GM12878 (cell line): Measurements from ENCODE around the gene COX6A2. TPM values are rescaled to one million over a fixed set of nuclear protein-coding genes. Genes with fewer than 3 reads are reported as not detected.

ENCODE experiments used
- ATAC-seq: fragments of 200-7000 bp; cut with Tn5 transposase; 3 replicates; pipeline ENCODE4 v1.9.1; 2020; ENCODE audit warnings: mild to moderate bottlenecking, moderate library complexity
- BruUV-seq: library from RNA; stranded (reverse); fragments of 400-500 nt; replicated peaks from 2 replicates; lab custom pipeline; 2021; lab: Mats Ljungman, UMichigan
- CTCF ChIA-PET: fragments of 300-600 bp; sonication (Branson Sonifier 250); formaldehyde crosslinking; extraction: SDS; loops from one replicate; lab custom pipeline; 2021; ENCODE audit warnings: inconsistent platforms; lab: Yijun Ruan, JAX
- POLR2A ChIA-PET: fragments of 350-600 bp; formaldehyde crosslinking; extraction: SDS; loops from one replicate; lab custom pipeline; 2021; ENCODE audit warnings: inconsistent platforms; lab: Charles Lee
- RAD21 ChIA-PET: fragments of 300-600 bp; sonication (Branson Sonifier 250); formaldehyde crosslinking; loops from one replicate; lab custom pipeline; 2023; ENCODE audit warnings: antibody characterized with exemption; ENCODE audit not compliant: unreplicated experiment; lab: Charles Lee
- SMC1A ChIA-PET: fragments of 300-600 bp; sonication (Branson Sonifier 250); formaldehyde crosslinking; loops from one replicate; lab custom pipeline; 2023; ENCODE audit not compliant: unreplicated experiment, uncharacterized antibody; lab: Charles Lee
- DNase-seq: peaks from one replicate; pipeline ENCODE4 v3.0.0-alpha.2; 2011; ENCODE audit warnings: low read depth, low spot score
- FAIRE-seq: peaks from 3 replicates; lab custom pipeline; 2011; peaks lifted over from hg19 to GRCh38; lab: Jason Lieb, UNC
- H2AFZ ChIP-seq: 2 replicates; pipeline ENCODE4 v1.6.0; 2011; ENCODE audit warnings: low read depth, low read length, control low read depth; ENCODE audit not compliant: control insufficient read depth
- H3K27ac ChIP-seq: 2 replicates; pipeline ENCODE4 v1.5.1; 2011; ENCODE audit warnings: control low read depth; ENCODE audit not compliant: control insufficient read depth, insufficient read depth
- H3K27me3 ChIP-seq, 2 experiments: replicated peaks in 1 of 2; 2 replicates each; pipeline versions ENCODE4 v1.6.0 to v1.6.1; 2011; ENCODE audit warnings: low read length in 1 of 2; ENCODE audit not compliant: control insufficient read depth in 2 of 2, insufficient read depth in 2 of 2
- H3K36me3 ChIP-seq, 2 experiments: 2 replicates each; pipeline ENCODE4 v1.5.1; 2011; ENCODE audit warnings: low read length in 1 of 2; ENCODE audit not compliant: control insufficient read depth in 2 of 2, insufficient read depth in 2 of 2
- H3K4me1 ChIP-seq: 2 replicates; pipeline ENCODE4 v1.6.1; 2011; ENCODE audit warnings: mild to moderate bottlenecking, low read length, moderate library complexity, mixed read lengths; ENCODE audit not compliant: control insufficient read depth, insufficient read depth
- H3K4me2 ChIP-seq: 2 replicates; pipeline ENCODE4 v1.6.0; 2011; ENCODE audit warnings: control low read depth; ENCODE audit not compliant: control insufficient read depth, insufficient read depth
- H3K4me3 ChIP-seq: fragments of 200-600 bp; sonication (generic); 2 replicates; pipeline ENCODE4 v1.5.1; 2016
- H3K79me2 ChIP-seq: 2 replicates; pipeline ENCODE4 v1.6.0; 2011; ENCODE audit warnings: low read length; ENCODE audit not compliant: control insufficient read depth, insufficient read depth
- H3K9ac ChIP-seq: 2 replicates; pipeline ENCODE4 v1.8.0; 2011; ENCODE audit warnings: low read length, control low read depth, mixed read lengths; ENCODE audit not compliant: control insufficient read depth, insufficient read depth
- H3K9me3 ChIP-seq: replicated peaks from 3 replicates; pipeline ENCODE4 v1.5.1; 2011; ENCODE audit warnings: mild to moderate bottlenecking, low read length; ENCODE audit not compliant: control insufficient read depth, insufficient read depth
- H4K20me1 ChIP-seq: 2 replicates; pipeline ENCODE4 v1.6.0; 2011; ENCODE audit not compliant: control insufficient read depth, insufficient read depth
- BMI1 ChIP-seq: fragments of 450-650 bp; IDR thresholded peaks from 2 replicates; pipeline ENCODE4 v1.6.1; 2016; ENCODE audit warnings: mild to moderate bottlenecking, moderate library complexity, borderline replicate concordance
- E2F4 ChIP-seq: IDR thresholded peaks from 2 replicates; pipeline ENCODE4 v1.6.1; 2012; ENCODE audit warnings: low read depth, low read length, improper control_type of control experiment
- NR2F1 ChIP-seq: fragments of 450-650 bp; conservative IDR thresholded peaks from 2 replicates; pipeline ENCODE4 v1.6.1; 2017; ENCODE audit warnings: mild to moderate bottlenecking
- POLR2AphosphoS5 ChIP-seq: IDR thresholded peaks from 2 replicates; pipeline ENCODE4 v1.6.1; 2011; ENCODE audit warnings: mild to moderate bottlenecking, low read length, inconsistent platforms
- SMAD5 ChIP-seq: IDR thresholded peaks from 2 replicates; pipeline ENCODE4 v1.6.1; 2016; ENCODE audit warnings: antibody characterized with exemption, low read depth
- WGBS: methylation state at CpG from one replicate; pipeline ENCODE4 v1.1.6; 2016; ENCODE audit warnings: low lambda C conversion rate; ENCODE audit not compliant: insufficient replicate concordance, insufficient coverage; ENCODE audit errors: missing lambda C conversion rate; 5-methylcytosine and 5-hydroxymethylcytosine counted together
- in situ Hi-C: fragments of 300-500 bp; cut with MboI; formaldehyde crosslinking; loops from 9 replicates; pipeline ENCODE4 v1.14.3; 2018; ENCODE audit warnings: mixed read lengths
- intact Hi-C: fragments of 100-400 bp; cut with micrococcal nuclease; formaldehyde crosslinking; loops from one replicate; pipeline ENCODE4 v1.14.2; 2022; ENCODE audit not compliant: unreplicated experiment
- polyA plus RNA-seq, 11 experiments: library from polyadenylated mRNA; depleted of rRNA in 4 of 11; unstranded in 6 of 11; stranded (reverse) in 5 of 11; fragments of >200 nt; fragmentation: Nextera tagmentation in 4 of 11; fragmentation: Illumina TruSeq in 1 of 11; extraction: Ambion mirVana in 4 of 11; extraction: Trizol in 1 of 11; gene quantifications; 1 replicate in 1 of 11; 2 replicates in 10 of 11; pipeline versions ENCODE4 v1.2.1 to v1.2.3, GENCODE V29; 2011 to 2016; ENCODE audit warnings: inconsistent platforms in 2 of 11, missing spikeins in 2 of 11, low read depth in 1 of 11
- total RNA-seq, 4 experiments: library from RNA; depleted of rRNA in 3 of 4; stranded (reverse); fragments of >200 nt in 3 of 4; fragmentation: Illumina TruSeq in 1 of 4; extraction: Trizol in 1 of 4; gene quantifications; 2 replicates each; pipeline versions ENCODE4 v1.2.1 to v1.2.3, GENCODE V29; 2013 to 2021

Gene COX6A2
- total and polyA plus RNA-seq, 10 of the 15 experiments (the other 5 are each of a cell fraction or from before 2014, with no cell fraction given): not detected

DNA sequence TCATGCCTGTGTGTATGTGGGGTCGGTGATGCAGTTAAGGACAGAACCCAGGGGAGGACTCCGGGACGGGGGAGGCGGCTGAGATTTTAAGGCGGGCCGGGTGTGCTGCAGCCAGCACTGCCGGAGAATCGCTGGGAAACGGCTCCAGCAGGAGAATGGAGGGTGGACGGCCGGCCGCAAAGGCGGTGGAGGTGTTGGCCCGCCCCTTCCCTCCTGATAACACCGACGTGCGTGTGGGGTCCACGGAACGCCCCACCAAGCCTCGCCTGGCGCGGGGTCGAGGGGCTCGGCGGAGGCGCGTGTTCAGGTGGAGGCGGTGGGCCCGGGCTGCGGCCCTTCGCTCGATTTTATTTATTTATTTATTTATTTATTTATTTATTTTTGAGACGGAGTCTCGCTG is 13.8 kb upstream of the COX6A2 start:
- no peak overlapping the region for H2AFZ ChIP-seq
- H4K20me1 ChIP-seq: no peaks in the 10 kb centered on the region
- no TSS peak for BruUV-seq
- intact Hi-C loops: loop anchor here (1.0 to 5.0 kb wide), 4 partner anchors 17 to 350 kb away; partner anchors contain the start of genes ARMC5, PYCARD and VKORC1
- POLR2A ChIA-PET: interaction anchor here (0.6 kb wide), 1 partner anchor 30 kb away, joined by 4 read pairs; no protein-coding TSS in a partner anchor
- TF ChIP-seq BMI1 (no peak), E2F4 (no peak), NR2F1 (no peak), POLR2AphosphoS5 (no peak), SMAD5 (no peak)
- WGBS: 78% methylated on average over 29 of the region's 34 CpGs
- H3K4me3 ChIP-seq: no peak overlapping the region
- no peaks in the 10 kb centered on the region for H3K79me2 ChIP-seq
- SMC1A ChIA-PET: interaction anchor here (0.9 to 5.5 kb wide), 2 partner anchors 12 to 60 kb away, joined by 3 to 31 read pairs; partner anchors contain the start of gene COX6A2
- no peak for DNase-seq
- no peak for ATAC-seq
- in situ Hi-C loops: loop anchor here (5.0 to 25.0 kb wide), 2 partner anchors 240 to 455 kb away; partner anchors contain the start of genes HSD3B7 and PYCARD
- no peaks in the 10 kb centered on the region for H3K4me1 ChIP-seq
- H3K27ac ChIP-seq: no peak overlapping the region
- no peaks in the 10 kb centered on the region for H3K9me3 ChIP-seq
- RAD21 ChIA-PET: interaction anchor here (0.9 to 3.0 kb wide), 14 partner anchors 9 to 456 kb away, joined by 3 to 20 read pairs (median 5); partner anchors contain the start of genes ZNF646 and ZNF668
- H3K4me2 ChIP-seq: no peak overlapping the region
- H3K27me3 ChIP-seq: no peaks in the 10 kb centered on the region
- H3K9ac ChIP-seq: no peak overlapping the region; the same call in 1 of the 2 replicates
- no peak for FAIRE-seq
- no peaks in the 10 kb centered on the region for H3K36me3 ChIP-seq
- CTCF ChIA-PET: interaction anchor here (0.6 to 5.7 kb wide), 16 partner anchors 10 to 597 kb away, joined by 3 to 71 read pairs (median 8); partner anchors contain the start of genes ARMC5, FUS, HSD3B7 and PYCARD
